Measurements from ENCODE around the gene ASPA. TPM values are rescaled to one million over a fixed set of nuclear protein-coding genes. Genes with fewer than 3 reads are reported as not detected.
A peak's percentile ranks its signal among the peaks of the same experiment; 100 is the strongest.

Gene ASPA
- total RNA-seq, 4 donors from 2014 or later, result 1.00 to 5.2 (median 2.9) TPM

- in situ Hi-C loops (cut with MboI; ENCODE audit: low pct_ligation_motif_present in 1 of 4, low pct_unique_long_range_greater_than_20kb in 1 of 4, low sequenced_read_pairs in 3 of 4), result loop anchor here in 1 of 4 donors (25.0 kb wide), 1 partner anchor 109 kb away; no protein-coding TSS in a partner anchor
Measured at GRCh38 chr17:3471599-3471998, 4.2 kb upstream of the ASPA start, which contains the start of gene SPATA22. SPATA22 (minus strand) TSS chr17:3471819; CDS start chr17:3469325, 2,494 bp downstream.

GRCh38 chr17:3472137-3472536 is 3.7 kb upstream of the ASPA start:
- 94% methylated on average over 18 of the region's 21 CpGs; no CpG with 5 or more reads in 1 of the 2 donors for WGBS, 2 donors (ENCODE audit: low coverage in 1 of 2)
- intact Hi-C loops (cut with DNase I; ENCODE audit: low total_unique reads), result no loop called here
- in situ Hi-C loops (cut with MboI; ENCODE audit: low pct_ligation_motif_present in 1 of 4, low pct_unique_long_range_greater_than_20kb in 1 of 4, low sequenced_read_pairs in 3 of 4), result loop anchor here in 1 of 4 donors (25.0 kb wide), 1 partner anchor 110 kb away; no protein-coding TSS in a partner anchor

More at GRCh38 chr17:3471599-3471998, 4.2 kb upstream of the ASPA start, which contains the start of gene SPATA22:
- no peak for DNase-seq
- Histone ChIP-seq H3K4me1 (peaks cover 11 to 27% (median 18%) of the 10 kb centered on the region in 4 donors), H3K36me3 (no peaks in the 10 kb centered on the region), H3K9me3 (no peaks in the 10 kb centered on the region), H3K27ac (no peak within 1 kb of the TSS), H3K4me3 (no peak within 1 kb of the TSS), H3K27me3 (no peaks in the 10 kb centered on the region)
- intact Hi-C loops (cut with DNase I; ENCODE audit: low total_unique reads), result no loop called here
- 94% methylated on average over 38 of the region's 38 CpGs; no CpG with 5 or more reads in 1 of the 2 donors for WGBS, 2 donors (ENCODE audit: low coverage in 1 of 2)
- no peak for TF ChIP-seq POLR2AphosphoS5 (IDR thresholded peaks at IDR 0.05)
- TF ChIP-seq CTCF (IDR thresholded peaks at IDR 0.05), result no peak
- TF ChIP-seq POLR2A (IDR thresholded peaks at IDR 0.05), result no peak
- TF ChIP-seq EP300 (IDR thresholded peaks at IDR 0.05; ENCODE audit: low read depth), result no peak

GRCh38 chr17:3474212-3474611 is 1.6 kb upstream of the ASPA start:
- intact Hi-C loops (cut with DNase I; ENCODE audit: low total_unique reads), result no loop called here

More at GRCh38 chr17:3472137-3472536, 3.7 kb upstream of the ASPA start:
- Histone ChIP-seq H3K9me3 (no peaks in the 10 kb centered on the region), H3K27me3 (no peaks in the 10 kb centered on the region), H3K27ac (no peak overlapping the region), H3K4me1 (peaks cover 11 to 27% (median 18%) of the 10 kb centered on the region in 4 donors), H3K36me3 (no peaks in the 10 kb centered on the region), H3K4me3 (no peak overlapping the region)
- TF ChIP-seq EP300 (IDR thresholded peaks at IDR 0.05; ENCODE audit: low read depth), result no peak
- TF ChIP-seq CTCF (IDR thresholded peaks at IDR 0.05), result no peak
- TF ChIP-seq POLR2AphosphoS5 (IDR thresholded peaks at IDR 0.05), result no peak
- TF ChIP-seq POLR2A (IDR thresholded peaks at IDR 0.05), result no peak
- no peak for DNase-seq

More at GRCh38 chr17:3474212-3474611, 1.6 kb upstream of the ASPA start:
- Histone ChIP-seq H3K27ac (peak overlapping the region; percentile 69 to 84 (median 74)), H3K4me3 (no peak overlapping the region), H3K36me3 (no peaks in the 10 kb centered on the region), H3K4me1 (peaks cover 11 to 38% (median 18%) of the 10 kb centered on the region in 4 donors), H3K9me3 (no peaks in the 10 kb centered on the region), H3K27me3 (no peaks in the 10 kb centered on the region)
- TF ChIP-seq CTCF (IDR thresholded peaks at IDR 0.05), result no peak
- no peak for TF ChIP-seq POLR2A (IDR thresholded peaks at IDR 0.05)
- TF ChIP-seq POLR2AphosphoS5 (IDR thresholded peaks at IDR 0.05), result peak in 1 of 3 donors; percentile 45
- in situ Hi-C loops (cut with MboI; ENCODE audit: low pct_ligation_motif_present in 1 of 4, low pct_unique_long_range_greater_than_20kb in 1 of 4, low sequenced_read_pairs in 3 of 4), result loop anchor here in 1 of 4 donors (25.0 kb wide), 1 partner anchor 112 kb away; no protein-coding TSS in a partner anchor
- DNase-seq, result no peak
- 21 to 34% methylated on average over 3 of the region's 3 CpGs for WGBS, 2 donors (ENCODE audit: low coverage in 1 of 2)
